Measurements from ENCODE around the gene PXDN. TPM values are rescaled to one million over a fixed set of nuclear protein-coding genes. Genes with fewer than 3 reads are reported as not detected.

Gene PXDN
- total and polyA plus RNA-seq, 2 of the 13 experiments (the other 11 are each of a cell fraction or from before 2014, with no cell fraction given) = not detected

GRCh38 chr2:1748176-1748740 is 3.9 kb upstream of the PXDN start (continued):
- TF ChIP-seq HOXA7 (CRISPR knock-in tag; IDR thresholded peaks at IDR 0.05) = no peak

GRCh38 chr2:1747065-1747941 is 3.0 kb upstream of the PXDN start:
- ATAC-seq (no peak), DNase-seq (ENCODE audit: low spot score) (no peak), FAIRE-seq (no peak)
- Histone ChIP-seq H3K36me3 (replicated peaks in 1 of 2; ENCODE audit: control insufficient read depth in 1 of 2, insufficient read depth in 2 of 2, low read length in 2 of 2) (no peaks in the 10 kb centered on the region), H3K79me2 (ENCODE audit: insufficient read depth, low read length) (no peaks in the 10 kb centered on the region), H3K4me3 (replicated peaks in 1 of 3; ENCODE audit: insufficient read depth in 1 of 3, low read depth in 2 of 3, low read length in 3 of 3) (no peak overlapping the region), H3K9ac (ENCODE audit: insufficient read depth, low read depth, low read length) (no peak overlapping the region), H4K20me1 (ENCODE audit: insufficient read depth, low read length) (no peaks in the 10 kb centered on the region; the same call in 1 of the 2 replicates), H3K9me3 (ENCODE audit: low read length) (no peaks in the 10 kb centered on the region), H3K4me2 (ENCODE audit: low read depth, low read length) (no peak overlapping the region), H3K27me3 (ENCODE audit: control insufficient read depth in 1 of 2, insufficient read depth in 2 of 2, low read length in 2 of 2) (peaks cover 0 to 27% of the 10 kb centered on the region in 2 experiments; a peak in 4 of 5 replicates), H2AFZ (ENCODE audit: low read length) (no peak overlapping the region), H3K27ac (ENCODE audit: extremely low read length, insufficient read depth, low read length) (no peak overlapping the region), H3K4me1 (ENCODE audit: insufficient read depth, low read length) (no peaks in the 10 kb centered on the region)
- intact Hi-C loops (cut with micrococcal nuclease; ENCODE audit: unreplicated experiment) (no loop called here), in situ Hi-C loops (cut with HindIII; ENCODE audit: extremely low pct_ligation_motif_present, low pct_unique_long_range_greater_than_20kb) (no loop called here)
- no TSS peak for BruUV-seq (replicated peaks)
- WGBS (ENCODE audit: low lambda C conversion rate) = 8% methylated on average over 23 of the region's 26 CpGs
- peak; percentile 72 for TF ChIP-seq MNT (IDR thresholded peaks at IDR 0.05)
- TF ChIP-seq CHD4 (IDR thresholded peaks at IDR 0.05; ENCODE audit: borderline replicate concordance, low read length) = no peak
- ChIA-PET CTCF (ENCODE audit: low intra/inter-chr PET ratio, low total read pairs) (no interaction called here), POLR2A (no interaction called here)
